Lung (tissue), 12 donors: ENCODE data around the gene SMOC1. TPM values are rescaled to one million over a fixed set of nuclear protein-coding genes. Genes with fewer than 3 reads are reported as not detected.
A peak's percentile ranks its signal among the peaks of the same experiment; 100 is the strongest.

Source experiments
- ATAC-seq: fragments of 200-7000 bp; cut with Tn5 transposase; one replicate; pipeline ENCODE4 v1.9.1; 2020; ENCODE audit warnings: moderate number of reproducible peaks; ENCODE audit not compliant: insufficient read depth, low FRiP score
- DNase-seq, 3 donors: peaks; one replicate each; pipeline ENCODE4 v3.0.0-alpha.2; 2013 to 2017
- H3K27ac ChIP-seq, 2 donors: one replicate each; pipeline ENCODE4 v1.5.1; 2013; ENCODE audit warnings: mild to moderate bottlenecking in 2 of 2, moderate library complexity in 2 of 2, control low read depth in 1 of 2, inconsistent platforms in 1 of 2, low read depth in 1 of 2, low read length in 1 of 2
- H3K27me3 ChIP-seq, 3 donors: one replicate each; pipeline ENCODE4 v1.5.1; 2013; ENCODE audit warnings: low read length in 2 of 3; ENCODE audit not compliant: control insufficient read depth in 3 of 3, insufficient read depth in 3 of 3
- H3K36me3 ChIP-seq, 4 donors: one replicate each; pipeline ENCODE4 v1.5.1; 2013; ENCODE audit warnings: low read length in 4 of 4, mild to moderate bottlenecking in 1 of 4, moderate library complexity in 1 of 4; ENCODE audit not compliant: control insufficient read depth in 4 of 4, insufficient read depth in 4 of 4
- H3K4me1 ChIP-seq, 5 donors: one replicate each; pipeline ENCODE4 v1.5.1; 2013; ENCODE audit warnings: low read length in 5 of 5, mild to moderate bottlenecking in 2 of 5, moderate library complexity in 1 of 5; ENCODE audit not compliant: control insufficient read depth in 5 of 5, insufficient read depth in 5 of 5
- H3K4me3 ChIP-seq: one replicate; pipeline ENCODE4 v1.5.1; 2013; ENCODE audit warnings: mild to moderate bottlenecking, control low read depth, moderate library complexity
- H3K9ac ChIP-seq, 2 donors: one replicate each; pipeline ENCODE4 v1.5.1; 2013; ENCODE audit warnings: low read length in 2 of 2, control low read depth in 1 of 2; ENCODE audit not compliant: insufficient read depth in 1 of 2
- H3K9me3 ChIP-seq, 4 donors: one replicate each; pipeline ENCODE4 v1.5.1; 2013; ENCODE audit warnings: low read length in 3 of 4, mild to moderate bottlenecking in 1 of 4, moderate library complexity in 1 of 4; ENCODE audit not compliant: control insufficient read depth in 4 of 4, insufficient read depth in 3 of 4
- WGBS, 2 donors: extraction: QIAGEN DNeasy Blood & Tissue Kit; methylation state at CpG; one replicate each; pipeline ENCODE4 v1.1.7; 2013; 5-methylcytosine and 5-hydroxymethylcytosine counted together
- polyA plus RNA-seq, 2 donors: library from polyadenylated mRNA; stranded (reverse); fragments of 200-250 nt; gene quantifications; one replicate each; pipeline ENCODE4 v1.2.1, GENCODE V29; 2013
- total RNA-seq, 2 donors: library from RNA; depleted of rRNA in 1 of 2; stranded (reverse); fragments of >200 nt in 1 of 2; gene quantifications; one replicate each; pipeline ENCODE4 v1.2.1, GENCODE V29; 2014 to 2021
- TF ChIP-seq, protein P1 (sequence below): IDR thresholded peaks from 2 replicates; pipeline ENCODE4 v1.5.1; 2012; ENCODE audit warnings: mild to moderate bottlenecking; ENCODE audit errors: control extremely low read depth, extremely low read depth
- donor health status: control.
- donor health status: control.
- donor health status: Bipolar disorder and iron deficiency.
- donor health status: healthy.
- donor health status: DM: yes; HTN: yes; CAD: no.

Gene SMOC1
- total and polyA plus RNA-seq, 4 donors: 0.52 to 1.9 (median 1.1) TPM

DNA sequence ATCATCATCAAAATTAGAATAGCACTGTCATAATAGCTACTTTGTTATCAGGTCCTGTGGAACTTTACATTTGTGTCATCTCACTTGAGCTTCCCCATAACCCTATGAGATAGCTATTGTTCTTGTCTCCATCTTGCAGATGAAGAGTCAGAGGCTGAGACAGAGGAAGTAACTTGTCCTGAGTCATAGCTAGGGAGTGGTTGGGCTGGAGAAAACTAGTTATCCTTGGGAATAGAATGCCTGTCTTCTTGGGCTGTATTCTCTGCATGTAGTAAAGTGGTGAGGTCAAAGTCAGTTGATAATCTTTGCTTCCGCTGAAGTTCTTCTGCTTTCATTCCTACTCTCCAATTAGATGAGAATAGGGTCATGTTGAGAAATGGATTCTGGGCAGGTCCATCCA lies 117.0 kb downstream of the SMOC1 start:
- Histone ChIP-seq H3K4me3 (no peak overlapping the region), H3K27me3 (no peaks in the 10 kb centered on the region), H3K36me3 (no peaks in the 10 kb centered on the region), H3K27ac (no peak overlapping the region), H3K4me1 (no peaks in the 10 kb centered on the region), H3K9ac (no peak overlapping the region), H3K9me3 (peaks cover 0 to 2% (median 0%) of the 10 kb centered on the region in 4 donors)
- no peak for DNase-seq
- ATAC-seq: no peak
- TF ChIP-seq, protein P1, sequence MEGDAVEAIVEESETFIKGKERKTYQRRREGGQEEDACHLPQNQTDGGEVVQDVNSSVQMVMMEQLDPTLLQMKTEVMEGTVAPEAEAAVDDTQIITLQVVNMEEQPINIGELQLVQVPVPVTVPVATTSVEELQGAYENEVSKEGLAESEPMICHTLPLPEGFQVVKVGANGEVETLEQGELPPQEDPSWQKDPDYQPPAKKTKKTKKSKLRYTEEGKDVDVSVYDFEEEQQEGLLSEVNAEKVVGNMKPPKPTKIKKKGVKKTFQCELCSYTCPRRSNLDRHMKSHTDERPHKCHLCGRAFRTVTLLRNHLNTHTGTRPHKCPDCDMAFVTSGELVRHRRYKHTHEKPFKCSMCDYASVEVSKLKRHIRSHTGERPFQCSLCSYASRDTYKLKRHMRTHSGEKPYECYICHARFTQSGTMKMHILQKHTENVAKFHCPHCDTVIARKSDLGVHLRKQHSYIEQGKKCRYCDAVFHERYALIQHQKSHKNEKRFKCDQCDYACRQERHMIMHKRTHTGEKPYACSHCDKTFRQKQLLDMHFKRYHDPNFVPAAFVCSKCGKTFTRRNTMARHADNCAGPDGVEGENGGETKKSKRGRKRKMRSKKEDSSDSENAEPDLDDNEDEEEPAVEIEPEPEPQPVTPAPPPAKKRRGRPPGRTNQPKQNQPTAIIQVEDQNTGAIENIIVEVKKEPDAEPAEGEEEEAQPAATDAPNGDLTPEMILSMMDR: no peak
- WGBS, 2 donors: 98 to 100% methylated on average over 1 of the region's 1 CpG

DNA sequence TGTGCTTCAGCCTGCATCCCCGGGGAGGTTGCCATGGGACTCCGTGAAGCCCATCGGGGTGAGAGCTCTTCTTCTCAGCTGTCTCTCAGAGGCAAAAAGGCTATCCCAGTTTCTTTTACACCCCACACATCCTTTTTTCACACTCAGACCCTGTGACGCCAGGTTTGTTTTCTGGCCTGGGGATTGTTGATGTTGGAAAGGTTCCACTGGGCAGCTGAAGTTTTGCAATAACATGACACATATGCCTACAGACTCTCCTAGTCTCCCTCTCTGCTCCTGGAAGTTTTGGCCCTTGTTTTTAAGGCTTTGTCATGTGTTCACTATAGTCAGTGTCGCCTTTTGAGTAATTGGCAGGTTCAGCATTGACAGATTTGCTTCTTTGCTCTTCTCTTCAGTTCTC lies 118.6 kb downstream of the SMOC1 start:
- Histone ChIP-seq H3K9ac (no peak overlapping the region), H3K27ac (no peak overlapping the region)
- DNase-seq: peak in 2 of 3 donors; percentile 35 to 42

DNA sequence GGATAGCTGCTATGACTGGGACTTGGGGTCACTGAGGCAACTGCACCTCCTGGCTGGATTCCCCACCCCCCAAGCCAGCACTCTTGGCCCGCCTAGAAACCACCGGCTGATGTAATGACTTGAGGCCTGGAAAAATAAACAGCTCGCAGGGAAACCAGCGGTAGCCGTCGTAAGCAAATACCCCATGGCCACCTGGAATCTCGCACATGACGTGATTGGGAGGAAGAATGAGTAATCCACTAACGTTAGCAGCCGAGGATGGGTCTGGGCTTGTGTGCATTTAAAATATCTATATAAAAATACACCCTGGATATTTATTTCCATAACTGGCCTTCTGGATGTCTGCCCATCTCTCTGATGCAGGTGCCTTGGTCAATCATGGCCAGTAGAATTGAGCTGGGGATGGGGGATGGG lies 120.1 kb downstream of the SMOC1 start:
- Histone ChIP-seq H3K4me1 (no peaks in the 10 kb centered on the region), H3K9me3 (no peaks in the 10 kb centered on the region), H3K4me3 (no peak overlapping the region), H3K27ac (no peak overlapping the region), H3K9ac (no peak overlapping the region), H3K36me3 (no peaks in the 10 kb centered on the region), H3K27me3 (no peaks in the 10 kb centered on the region)
- DNase-seq (peak in 2 of 3 donors; percentile 6 to 10), ATAC-seq (no peak)
- TF ChIP-seq, protein P1: no peak
- 55 to 74% methylated on average over 10 of the region's 10 CpGs for WGBS, 2 donors

More for the DNA sequence above, 118.6 kb downstream of the SMOC1 start:
- TF ChIP-seq, protein P1: no peak
- Histone ChIP-seq H3K36me3 (no peaks in the 10 kb centered on the region), H3K9me3 (peaks cover 0 to 2% (median 0%) of the 10 kb centered on the region in 4 donors), H3K27me3 (no peaks in the 10 kb centered on the region), H3K4me3 (no peak overlapping the region), H3K4me1 (no peaks in the 10 kb centered on the region)
- 60 to 82% methylated on average over 5 of the region's 5 CpGs for WGBS, 2 donors
- no peak for ATAC-seq

DNA sequence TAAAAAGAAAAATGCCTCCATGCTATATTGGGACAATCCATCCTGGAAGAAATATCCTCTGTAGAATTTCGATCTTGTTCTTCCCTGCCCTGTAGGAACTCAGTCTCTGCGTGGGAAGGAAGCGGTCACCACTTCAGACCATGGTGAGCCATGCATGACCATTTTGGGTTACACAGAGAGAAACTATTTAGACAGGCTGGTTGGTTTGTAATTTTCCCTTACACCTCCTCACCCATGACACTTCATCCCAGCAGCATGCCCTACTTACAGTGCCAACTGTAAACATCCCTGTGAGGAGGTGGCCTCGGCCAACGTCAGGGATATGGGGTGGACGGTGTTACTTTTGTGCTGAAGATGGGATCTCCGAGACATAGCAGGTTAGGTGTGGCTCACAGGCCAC lies 121.4 kb downstream of the SMOC1 start:
- DNase-seq (no peak), ATAC-seq (no peak)
- H3K27me3 ChIP-seq: no peaks in the 10 kb centered on the region
- H3K9ac ChIP-seq: no peak overlapping the region
- WGBS, 2 donors: 89 to 90% methylated on average over 7 of the region's 7 CpGs
- no peaks in the 10 kb centered on the region for H3K4me1 ChIP-seq
- no peaks in the 10 kb centered on the region for H3K36me3 ChIP-seq
- no peak overlapping the region for H3K27ac ChIP-seq
- H3K4me3 ChIP-seq: no peak overlapping the region
- H3K9me3 ChIP-seq: no peaks in the 10 kb centered on the region
- TF ChIP-seq, protein P1: no peak
